ENCODE measurements around the gene SUGCT.
"Not testable (repeated sequence)": the region's sequence is repeated elsewhere in the genome, so short reads cannot be mapped to it uniquely, and the experiment has no call there.

SUGCT gene

DNA sequence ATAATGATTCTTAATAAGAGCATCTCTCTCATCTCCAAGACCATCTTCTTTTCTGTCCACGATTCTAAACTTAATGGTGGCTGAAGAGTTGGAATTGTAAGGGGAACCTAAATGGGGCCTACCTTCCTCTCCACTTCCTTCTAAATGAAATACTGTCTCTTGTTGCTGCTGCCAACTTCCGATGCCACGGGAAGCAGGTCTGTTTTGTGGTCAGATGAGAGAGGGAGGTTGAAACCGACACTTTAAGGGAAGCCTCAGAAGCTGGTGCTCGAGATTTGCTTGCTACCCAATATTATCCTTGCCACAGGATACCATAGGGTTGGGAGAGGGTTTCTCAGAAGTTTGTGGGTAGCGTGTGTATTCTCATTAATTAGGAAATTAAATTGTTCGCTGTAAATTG is 464.1 kb downstream of the SUGCT start:
- no peak overlapping the region for H3K9ac ChIP-seq (ENCODE audit: low read depth, low read length)
- no peaks in the 10 kb centered on the region for H3K9me3 ChIP-seq (ENCODE audit: control insufficient read depth, insufficient read depth, low read length)
- H3K36me3 ChIP-seq (ENCODE audit: control insufficient read depth, insufficient read depth, low read length) = no peaks in the 10 kb centered on the region
- no peak overlapping the region for H3K4me3 ChIP-seq (ENCODE audit: low read depth, low read length)
- H3K27me3 ChIP-seq (ENCODE audit: control insufficient read depth, insufficient read depth, low read length) = no peaks in the 10 kb centered on the region
- no peaks in the 10 kb centered on the region for H3K4me1 ChIP-seq (ENCODE audit: control insufficient read depth, insufficient read depth, low read length)

DNA sequence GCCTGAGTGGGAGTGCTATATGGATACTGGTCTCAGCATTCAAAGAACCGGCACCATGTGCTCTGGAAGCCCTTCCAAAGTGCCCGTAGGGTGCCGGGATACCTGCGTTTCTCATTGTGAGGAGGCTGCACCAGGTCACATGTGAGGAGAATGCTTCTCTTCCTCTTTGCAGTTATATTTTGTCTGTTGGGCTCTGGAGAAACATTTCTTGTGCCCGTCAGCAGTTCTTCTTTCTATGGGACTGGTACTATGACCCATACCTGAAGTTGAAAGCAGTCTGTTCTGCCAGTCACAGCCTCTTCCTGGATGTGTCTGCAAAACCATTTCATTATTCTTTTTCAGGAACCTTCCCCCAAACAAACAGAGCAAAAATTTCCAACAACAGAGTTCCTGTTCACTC is 465.0 kb downstream of the SUGCT start:
- H3K9ac ChIP-seq (ENCODE audit: low read depth, low read length) = no peak overlapping the region
- H3K36me3 ChIP-seq (ENCODE audit: control insufficient read depth, insufficient read depth, low read length) = no peaks in the 10 kb centered on the region
- no peaks in the 10 kb centered on the region for H3K9me3 ChIP-seq (ENCODE audit: control insufficient read depth, insufficient read depth, low read length)
- no peak overlapping the region for H3K4me3 ChIP-seq (ENCODE audit: low read depth, low read length)
- no peaks in the 10 kb centered on the region for H3K4me1 ChIP-seq (ENCODE audit: control insufficient read depth, insufficient read depth, low read length)
- H3K27me3 ChIP-seq (ENCODE audit: control insufficient read depth, insufficient read depth, low read length) = no peaks in the 10 kb centered on the region

DNA sequence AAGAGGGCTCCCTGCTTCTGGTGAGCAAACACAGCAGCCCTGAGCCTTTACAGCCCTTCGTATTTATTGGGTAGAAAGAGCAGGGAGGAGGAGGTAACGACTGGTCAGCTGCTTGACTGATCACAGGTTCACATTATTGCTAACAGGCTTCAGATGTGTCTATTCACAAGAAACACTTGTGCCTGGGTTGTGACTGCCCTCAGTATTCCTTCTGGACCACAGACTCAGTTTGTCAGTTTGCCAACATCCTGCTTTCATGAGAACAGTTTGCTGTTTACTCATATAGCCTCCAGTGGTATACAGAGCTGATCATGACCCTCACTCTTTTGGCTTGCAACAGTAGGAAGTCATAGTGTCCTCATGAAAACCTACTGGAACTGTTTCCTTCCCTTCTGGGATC is 467.5 kb downstream of the SUGCT start:
- not testable (repeated sequence) for H3K27me3 ChIP-seq (ENCODE audit: control insufficient read depth, insufficient read depth, low read length); H3K9me3 ChIP-seq (ENCODE audit: control insufficient read depth, insufficient read depth, low read length); H3K36me3 ChIP-seq (ENCODE audit: control insufficient read depth, insufficient read depth, low read length); H3K9ac ChIP-seq (ENCODE audit: low read depth, low read length); H3K4me3 ChIP-seq (ENCODE audit: low read depth, low read length); H3K4me1 ChIP-seq (ENCODE audit: control insufficient read depth, insufficient read depth, low read length)

DNA sequence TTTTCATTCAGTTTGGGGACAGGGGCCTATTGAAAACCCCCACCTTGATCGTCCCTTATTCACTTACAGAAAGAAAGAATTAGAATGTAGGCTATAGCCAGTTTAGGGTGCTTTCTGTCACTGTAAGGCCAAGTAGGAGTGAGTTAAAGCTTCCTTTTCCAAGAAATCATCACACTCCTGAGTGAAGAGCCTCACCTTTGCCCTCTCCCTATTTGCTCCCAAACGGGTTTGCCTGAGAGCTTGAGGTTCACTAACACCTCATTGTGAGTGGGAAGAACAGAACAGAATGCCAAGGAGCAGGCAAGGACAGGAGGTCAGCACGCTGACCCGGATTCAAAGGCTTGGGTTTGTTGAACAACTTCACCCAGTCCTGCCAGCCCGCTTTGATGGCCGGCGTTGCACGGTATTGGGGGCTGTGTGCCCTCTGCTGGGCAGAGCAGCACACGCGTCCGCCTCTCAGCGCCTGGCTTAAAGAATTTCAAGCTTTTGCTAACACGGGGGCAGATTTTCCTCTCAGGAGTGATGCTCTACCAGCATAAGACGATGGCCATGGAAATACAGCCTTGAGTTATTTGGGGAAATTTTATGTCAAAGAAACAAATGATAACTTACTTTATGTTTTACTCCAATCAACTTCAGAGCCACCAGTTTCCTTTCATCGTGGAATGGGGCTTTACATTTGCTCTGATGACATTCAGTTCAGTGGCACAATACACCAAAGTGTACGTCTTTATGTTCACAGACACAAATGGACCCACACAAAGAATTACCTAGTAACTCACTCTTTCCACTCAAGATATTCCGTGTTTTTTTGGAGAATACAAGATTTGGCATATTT is 470.0 kb downstream of the SUGCT start:
- no peaks in the 10 kb centered on the region for H3K4me1 ChIP-seq (ENCODE audit: control insufficient read depth, insufficient read depth, low read length)
- no peaks in the 10 kb centered on the region for H3K9me3 ChIP-seq (ENCODE audit: control insufficient read depth, insufficient read depth, low read length)
- H3K9ac ChIP-seq (ENCODE audit: low read depth, low read length) = no peak overlapping the region
- no peak overlapping the region for H3K4me3 ChIP-seq (ENCODE audit: low read depth, low read length)
- H3K36me3 ChIP-seq (ENCODE audit: control insufficient read depth, insufficient read depth, low read length) = no peaks in the 10 kb centered on the region
- H3K27me3 ChIP-seq (ENCODE audit: control insufficient read depth, insufficient read depth, low read length) = no peaks in the 10 kb centered on the region

DNA sequence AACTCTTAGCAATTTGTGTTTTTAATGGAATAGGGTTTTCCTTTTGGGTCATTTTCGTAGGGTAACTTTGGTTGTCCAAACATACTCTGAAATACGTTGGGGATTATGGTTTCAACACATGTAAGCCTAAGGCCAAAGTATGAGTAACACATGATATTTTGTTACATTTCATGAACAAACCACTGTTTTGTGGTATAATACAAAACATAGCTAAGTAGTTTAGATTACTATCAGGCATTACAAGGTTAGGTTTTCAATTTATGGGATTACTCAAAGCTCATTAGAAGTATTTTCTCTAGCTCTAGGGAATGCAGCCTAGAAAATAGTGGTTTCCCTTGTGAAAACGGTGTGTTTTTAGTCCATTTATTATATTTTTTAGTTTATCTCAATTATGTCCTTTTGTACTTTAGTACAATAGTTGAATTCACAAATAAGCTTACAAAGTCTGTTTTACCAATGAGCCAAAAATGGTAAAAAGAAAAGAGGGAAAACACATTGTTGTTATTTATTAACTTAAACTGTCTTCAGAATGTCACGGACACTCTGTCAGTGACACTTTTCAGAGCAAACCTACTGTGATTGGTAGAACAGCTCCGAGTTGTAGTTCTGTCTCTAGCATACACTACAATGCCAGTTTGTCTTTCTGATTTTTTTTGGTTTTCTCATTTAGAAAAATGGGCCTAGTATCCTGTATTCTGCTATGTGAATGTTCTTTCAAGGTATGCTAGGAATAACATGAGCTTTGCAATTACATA is 473.7 kb downstream of the SUGCT start:
- H3K9ac ChIP-seq (ENCODE audit: low read depth, low read length) = no peak overlapping the region
- H3K27me3 ChIP-seq (ENCODE audit: control insufficient read depth, insufficient read depth, low read length) = no peaks in the 10 kb centered on the region
- no peaks in the 10 kb centered on the region for H3K36me3 ChIP-seq (ENCODE audit: control insufficient read depth, insufficient read depth, low read length)
- no peaks in the 10 kb centered on the region for H3K9me3 ChIP-seq (ENCODE audit: control insufficient read depth, insufficient read depth, low read length)
- no peak overlapping the region for H3K4me3 ChIP-seq (ENCODE audit: low read depth, low read length)
- H3K4me1 ChIP-seq (ENCODE audit: control insufficient read depth, insufficient read depth, low read length) = no peaks in the 10 kb centered on the region

DNA sequence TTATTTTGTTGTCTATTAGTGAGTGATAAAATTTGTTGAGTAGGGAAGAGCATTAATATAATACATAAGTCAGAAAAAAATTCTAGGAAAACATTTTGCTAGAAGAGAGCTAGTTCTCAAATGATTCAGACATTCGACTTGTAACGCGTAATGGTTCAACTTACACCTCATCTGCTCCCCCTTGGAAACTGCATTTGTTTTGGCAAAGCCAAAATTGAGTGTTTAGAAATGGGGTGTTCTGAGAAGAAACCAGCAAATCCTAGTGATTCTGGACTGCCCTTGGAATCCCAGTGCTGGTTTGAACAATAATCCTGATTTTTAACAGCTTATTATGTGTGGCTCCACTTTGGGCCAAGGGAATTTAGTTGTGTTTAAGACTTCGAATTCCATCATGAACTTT is 475.7 kb downstream of the SUGCT start:
- Histone ChIP-seq H3K36me3 (ENCODE audit: control insufficient read depth, insufficient read depth, low read length) (no peaks in the 10 kb centered on the region), H3K4me3 (ENCODE audit: low read depth, low read length) (no peak overlapping the region), H3K9ac (ENCODE audit: low read depth, low read length) (no peak overlapping the region), H3K4me1 (ENCODE audit: control insufficient read depth, insufficient read depth, low read length) (no peaks in the 10 kb centered on the region), H3K27me3 (ENCODE audit: control insufficient read depth, insufficient read depth, low read length) (no peaks in the 10 kb centered on the region), H3K9me3 (ENCODE audit: control insufficient read depth, insufficient read depth, low read length) (no peaks in the 10 kb centered on the region)

DNA sequence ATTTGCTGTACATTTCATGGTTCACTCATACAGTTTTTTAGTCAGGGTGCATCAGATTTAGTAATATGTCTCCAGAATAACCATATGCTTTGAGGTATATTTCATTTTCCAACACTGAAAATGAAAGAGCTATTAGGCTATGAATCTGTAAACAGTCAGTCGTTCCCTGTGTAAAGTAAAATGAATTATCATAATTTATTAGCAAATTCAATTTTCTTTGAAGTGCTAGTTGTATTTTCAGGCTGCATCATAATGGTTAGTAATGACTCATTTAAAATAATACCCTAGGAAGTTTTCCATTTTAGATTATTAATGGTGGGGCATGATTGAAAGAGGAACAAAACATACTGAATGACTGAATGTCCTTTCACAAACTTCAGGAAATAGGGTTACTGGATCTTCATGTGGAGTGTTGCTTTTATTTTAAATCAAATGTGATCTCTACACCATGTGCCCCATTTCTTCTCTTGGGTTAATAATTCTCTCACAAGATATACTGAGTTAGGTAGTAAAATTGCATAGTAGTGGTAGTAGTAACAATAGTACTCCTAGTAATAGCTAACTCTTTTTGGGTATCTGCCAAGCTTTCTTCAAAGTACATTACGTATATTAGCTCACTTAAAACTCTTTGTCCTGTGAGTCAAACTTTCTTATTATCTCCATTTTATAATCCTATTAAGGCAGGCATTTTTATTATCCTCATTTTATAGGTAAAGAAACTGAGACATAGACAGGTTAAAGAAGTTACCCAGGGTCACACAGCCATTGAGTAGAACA is 476.5 kb downstream of the SUGCT start:
- Histone ChIP-seq H3K4me1 (ENCODE audit: control insufficient read depth, insufficient read depth, low read length) (no peaks in the 10 kb centered on the region), H3K4me3 (ENCODE audit: low read depth, low read length) (no peak overlapping the region), H3K9ac (ENCODE audit: low read depth, low read length) (no peak overlapping the region), H3K27me3 (ENCODE audit: control insufficient read depth, insufficient read depth, low read length) (no peaks in the 10 kb centered on the region), H3K9me3 (ENCODE audit: control insufficient read depth, insufficient read depth, low read length) (no peaks in the 10 kb centered on the region), H3K36me3 (ENCODE audit: control insufficient read depth, insufficient read depth, low read length) (no peaks in the 10 kb centered on the region)

DNA sequence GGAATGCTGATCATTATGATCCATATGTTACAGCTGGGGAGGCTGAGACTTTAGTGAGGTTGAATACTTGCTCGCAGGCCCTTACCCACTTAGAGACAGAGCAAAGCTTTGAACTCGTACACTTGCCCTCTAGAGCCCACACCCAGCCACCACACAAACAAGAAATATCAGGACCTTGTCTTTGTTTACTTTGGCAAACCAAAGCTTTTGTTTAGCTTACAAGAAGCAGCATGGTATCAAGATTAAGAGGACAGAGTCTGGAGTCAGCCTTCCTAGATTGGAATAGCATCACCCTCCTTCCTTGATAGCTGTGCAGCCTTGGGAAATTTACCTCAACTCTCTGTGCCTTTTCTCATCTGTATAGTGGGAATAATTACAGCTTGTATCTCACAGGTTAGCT is 477.5 kb downstream of the SUGCT start:
- Histone ChIP-seq H3K4me1 (ENCODE audit: control insufficient read depth, insufficient read depth, low read length) (no peaks in the 10 kb centered on the region), H3K27me3 (ENCODE audit: control insufficient read depth, insufficient read depth, low read length) (no peaks in the 10 kb centered on the region)

DNA sequence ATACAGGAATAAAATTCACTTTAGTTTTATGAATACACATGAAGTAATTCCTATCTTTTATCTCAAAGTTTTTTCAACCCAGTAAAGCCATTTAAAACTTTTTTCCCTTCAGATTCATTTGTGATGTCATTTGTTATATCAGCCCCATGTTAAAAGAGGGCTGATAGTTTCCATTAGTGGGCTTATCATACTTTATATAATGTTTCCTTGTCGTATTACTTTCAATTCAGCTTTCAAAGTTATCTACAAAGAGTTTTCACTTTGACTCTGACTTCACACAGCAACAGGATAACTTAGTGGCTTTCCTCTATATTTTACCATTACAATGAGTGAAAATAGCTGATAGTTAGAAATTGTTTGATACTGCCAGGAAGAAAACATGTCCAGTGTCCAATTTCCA is 484.8 kb downstream of the SUGCT start:
- H3K9me3 ChIP-seq (ENCODE audit: control insufficient read depth, insufficient read depth, low read length) = no peaks in the 10 kb centered on the region
- H3K4me1 ChIP-seq (ENCODE audit: control insufficient read depth, insufficient read depth, low read length) = no peaks in the 10 kb centered on the region
- no peaks in the 10 kb centered on the region for H3K27me3 ChIP-seq (ENCODE audit: control insufficient read depth, insufficient read depth, low read length)
- no peak overlapping the region for H3K4me3 ChIP-seq (ENCODE audit: low read depth, low read length)
- no peaks in the 10 kb centered on the region for H3K36me3 ChIP-seq (ENCODE audit: control insufficient read depth, insufficient read depth, low read length)
- H3K9ac ChIP-seq (ENCODE audit: low read depth, low read length) = no peak overlapping the region

More for the DNA sequence above, 477.5 kb downstream of the SUGCT start:
- Histone ChIP-seq H3K4me3 (ENCODE audit: low read depth, low read length) (no peak overlapping the region), H3K9ac (ENCODE audit: low read depth, low read length) (no peak overlapping the region), H3K36me3 (ENCODE audit: control insufficient read depth, insufficient read depth, low read length) (no peaks in the 10 kb centered on the region), H3K9me3 (ENCODE audit: control insufficient read depth, insufficient read depth, low read length) (no peaks in the 10 kb centered on the region)

DNA sequence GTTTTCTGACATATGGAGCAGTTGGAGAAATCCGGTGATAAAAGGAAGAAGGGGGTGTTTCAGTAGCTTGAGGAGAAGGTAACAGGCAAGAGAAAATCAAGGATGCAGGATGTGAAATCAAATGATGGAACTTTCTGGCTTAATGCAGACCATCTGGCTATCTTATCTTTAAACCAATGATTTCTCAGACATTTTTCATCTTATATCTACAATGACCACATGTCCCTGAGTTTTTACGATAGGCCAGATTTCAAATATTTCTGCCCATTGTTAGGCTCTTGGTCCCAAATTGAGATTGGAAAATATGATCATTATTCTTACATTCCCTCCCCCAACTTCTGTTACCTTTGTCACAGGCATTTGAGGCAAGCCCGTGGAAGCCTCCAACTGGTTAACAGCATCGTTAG is 486.8 kb downstream of the SUGCT start:
- H3K9ac ChIP-seq (ENCODE audit: low read depth, low read length) = no peak overlapping the region
- H3K4me1 ChIP-seq (ENCODE audit: control insufficient read depth, insufficient read depth, low read length) = no peaks in the 10 kb centered on the region
- H3K9me3 ChIP-seq (ENCODE audit: control insufficient read depth, insufficient read depth, low read length) = no peaks in the 10 kb centered on the region
- H3K36me3 ChIP-seq (ENCODE audit: control insufficient read depth, insufficient read depth, low read length) = no peaks in the 10 kb centered on the region
- H3K27me3 ChIP-seq (ENCODE audit: control insufficient read depth, insufficient read depth, low read length) = no peaks in the 10 kb centered on the region
- no peak overlapping the region for H3K4me3 ChIP-seq (ENCODE audit: low read depth, low read length)

DNA sequence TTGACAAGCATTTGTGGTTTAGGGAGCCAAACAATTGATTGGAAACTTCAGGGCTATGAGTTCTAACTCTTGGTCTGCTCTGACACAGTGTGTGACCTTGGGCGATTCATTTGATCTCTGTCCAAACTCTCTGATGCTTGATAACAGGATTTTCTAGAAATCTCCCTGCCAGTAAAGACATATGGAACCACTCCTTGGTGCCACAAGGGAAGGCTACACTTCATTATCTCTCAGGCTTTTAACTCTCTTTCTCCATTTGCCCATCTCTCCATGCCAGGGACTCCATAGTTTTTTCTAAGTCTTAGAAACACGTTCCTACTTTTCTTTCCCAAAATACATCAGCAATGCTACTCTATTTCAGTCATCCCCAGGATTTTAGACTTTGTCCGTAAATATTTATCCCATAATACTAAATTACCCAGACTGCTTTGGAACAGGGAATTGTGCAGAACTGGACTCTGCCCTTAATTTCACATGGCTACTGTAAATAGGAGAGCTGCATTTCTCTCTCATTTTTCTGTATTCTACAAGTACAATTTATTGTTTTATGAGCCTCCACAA is 488.2 kb downstream of the SUGCT start:
- H3K27me3 ChIP-seq (ENCODE audit: control insufficient read depth, insufficient read depth, low read length) = no peaks in the 10 kb centered on the region
- H3K9me3 ChIP-seq (ENCODE audit: control insufficient read depth, insufficient read depth, low read length) = no peaks in the 10 kb centered on the region
- H3K36me3 ChIP-seq (ENCODE audit: control insufficient read depth, insufficient read depth, low read length) = no peaks in the 10 kb centered on the region
- H3K4me1 ChIP-seq (ENCODE audit: control insufficient read depth, insufficient read depth, low read length) = no peaks in the 10 kb centered on the region
- H3K9ac ChIP-seq (ENCODE audit: low read depth, low read length) = no peak overlapping the region
- no peak overlapping the region for H3K4me3 ChIP-seq (ENCODE audit: low read depth, low read length)

All from iPS-15b (cell line).